ENCODE data around the gene ITGAL.

Gene ITGAL

GRCh38 chr16:30523768-30524574 lies 51.4 kb downstream of the ITGAL start:
- no peak overlapping the region for H3K4me3 ChIP-seq (ENCODE audit: low read length)
- TF ChIP-seq ZNF274 (IDR thresholded peaks at IDR 0.05; ENCODE audit: low read depth, low read length) = no peak

- H3K4me3 ChIP-seq (ENCODE audit: low read length) = no peak overlapping the region
- no peak for TF ChIP-seq ZNF274 (IDR thresholded peaks at IDR 0.05; ENCODE audit: low read depth, low read length)
Measured at GRCh38 chr16:30524575-30525568, 52.3 kb downstream of the ITGAL start.

- TF ChIP-seq ZNF274 (IDR thresholded peaks at IDR 0.05; ENCODE audit: low read depth, low read length) = no peak
- H3K4me3 ChIP-seq (ENCODE audit: low read length) = peak overlapping the region; percentile 74; the same call in 1 of the 2 replicates
Measured at GRCh38 chr16:30525844-30526136, 53.2 kb downstream of the ITGAL start.

- no peak for TF ChIP-seq ZNF274 (IDR thresholded peaks at IDR 0.05; ENCODE audit: low read depth, low read length)
- H3K4me3 ChIP-seq (ENCODE audit: low read length) = peak within 1 kb of the TSS; percentile 74
Measured at GRCh38 chr16:30526137-30526822, 53.7 kb downstream of the ITGAL start, which contains the start of gene ZNF768. ZNF768 (minus strand) TSS chr16:30526566; CDS start chr16:30526413, 153 bp downstream.

GRCh38 chr16:30526823-30527634 lies 54.5 kb downstream of the ITGAL start:
- H3K4me3 ChIP-seq (ENCODE audit: low read length) = peak overlapping the region; percentile 74
- TF ChIP-seq ZNF274 (IDR thresholded peaks at IDR 0.05; ENCODE audit: low read depth, low read length) = no peak

- no peak for TF ChIP-seq ZNF274 (IDR thresholded peaks at IDR 0.05; ENCODE audit: low read depth, low read length)
- H3K4me3 ChIP-seq (ENCODE audit: low read length) = peak overlapping the region; percentile 31; the same call in 1 of the 2 replicates
Measured at GRCh38 chr16:30527635-30528178, 55.2 kb downstream of the ITGAL start.

GRCh38 chr16:30528799-30529457 lies 56.4 kb downstream of the ITGAL start:
- TF ChIP-seq ZNF274 (IDR thresholded peaks at IDR 0.05; ENCODE audit: low read depth, low read length) = no peak
- no peak overlapping the region for H3K4me3 ChIP-seq (ENCODE audit: low read length)

GRCh38 chr16:30530163-30531037 lies 57.9 kb downstream of the ITGAL start:
- no peak overlapping the region for H3K4me3 ChIP-seq (ENCODE audit: low read length)
- no peak for TF ChIP-seq ZNF274 (IDR thresholded peaks at IDR 0.05; ENCODE audit: low read depth, low read length)

GRCh38 chr16:30532285-30533145 lies 60.0 kb downstream of the ITGAL start:
- TF ChIP-seq ZNF274 (IDR thresholded peaks at IDR 0.05; ENCODE audit: low read depth, low read length) = no peak
- no peak overlapping the region for H3K4me3 ChIP-seq (ENCODE audit: low read length)

GRCh38 chr16:30533146-30533522 lies 60.6 kb downstream of the ITGAL start:
- no peak overlapping the region for H3K4me3 ChIP-seq (ENCODE audit: low read length)
- no peak for TF ChIP-seq ZNF274 (IDR thresholded peaks at IDR 0.05; ENCODE audit: low read depth, low read length)

Measured in GM08714 (cell line).